NCI-H2171 (cell line): ENCODE data around the gene CNN3.

Source experiments
- DNase-seq: peaks from one replicate; lab custom pipeline; 2025; lab: John Stamatoyannopoulos, UW

The CNN3 gene

DNA sequence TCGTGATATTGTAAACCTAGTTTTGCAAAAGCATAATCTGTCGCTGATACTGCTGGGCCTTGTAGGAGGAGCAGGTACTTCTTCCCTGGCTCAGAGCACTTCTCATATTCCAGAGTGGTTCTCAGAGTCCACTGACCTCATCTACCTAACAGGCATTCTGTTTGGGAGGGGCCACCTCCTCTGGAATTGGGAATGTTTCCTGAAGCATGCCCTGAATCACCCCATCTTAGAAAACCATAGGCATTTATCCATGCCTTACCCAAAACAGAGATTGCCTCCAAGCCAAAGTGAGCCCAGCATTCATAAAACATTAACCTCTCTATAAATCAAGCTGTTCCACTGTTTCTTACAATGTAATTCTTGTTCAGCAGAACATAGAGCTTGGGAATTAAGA is 71.6 kb downstream of the CNN3 start:
- DNase-seq = no peak

DNA sequence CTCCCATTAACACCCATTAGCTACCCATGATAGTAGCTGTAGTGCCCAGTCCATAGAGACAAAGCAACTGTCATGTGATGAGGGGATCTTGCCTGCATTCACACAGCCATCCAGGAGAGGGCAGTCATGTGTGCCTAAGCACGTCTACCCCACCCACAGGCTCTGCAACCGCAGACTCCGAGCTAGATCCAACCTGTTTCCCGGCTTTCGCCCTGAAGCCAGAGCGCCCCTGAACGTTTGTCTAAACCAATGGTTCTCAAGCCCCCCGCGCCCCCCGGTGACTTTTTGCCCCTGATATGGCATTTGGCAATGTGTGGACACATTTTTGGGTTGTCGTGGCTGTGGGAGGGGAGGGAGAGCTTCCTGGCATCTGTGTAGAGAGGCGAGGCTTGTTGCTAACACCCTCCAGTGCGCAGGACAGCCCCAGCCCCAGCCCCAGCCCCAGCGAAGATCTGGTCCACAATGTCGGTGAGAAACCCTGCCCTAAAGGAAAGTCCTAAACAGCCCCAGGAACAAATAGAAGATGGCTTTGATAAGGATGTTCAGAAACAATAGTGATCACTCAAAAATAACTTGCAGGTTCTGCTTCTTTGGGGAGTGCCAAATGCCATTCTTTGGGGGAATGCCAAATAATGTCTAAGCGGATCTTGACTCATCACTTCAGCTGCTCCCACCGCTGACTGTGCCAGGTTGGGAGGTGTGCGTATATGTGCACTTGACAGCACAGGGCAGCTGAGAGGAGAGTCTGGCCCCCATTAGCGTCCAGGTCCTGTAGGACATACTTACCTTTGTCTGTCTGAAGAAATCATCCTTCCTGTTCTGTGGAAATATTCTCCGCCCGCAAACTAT is 72.2 kb downstream of the CNN3 start:
- peak; percentile 26 for DNase-seq

DNA sequence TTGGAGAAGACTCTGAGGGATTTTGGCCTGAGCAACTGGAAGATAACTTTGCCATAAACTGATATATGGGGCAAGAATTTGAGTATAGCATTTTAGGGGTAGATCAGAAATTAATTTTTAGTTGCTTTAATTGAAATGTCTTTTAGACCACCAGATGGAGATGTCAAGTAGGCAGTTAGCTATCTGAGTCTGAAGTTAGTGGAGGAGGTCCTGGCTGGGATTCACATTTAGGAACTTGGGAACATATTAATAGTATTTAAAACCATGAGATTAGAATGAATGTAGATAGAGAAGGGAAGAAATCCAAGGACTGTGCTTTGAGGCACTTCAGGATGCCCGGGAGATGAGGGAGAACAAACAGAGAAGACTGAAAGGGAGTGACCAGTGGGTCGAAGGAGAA is 74.1 kb downstream of the CNN3 start:
- no peak for DNase-seq

- no peak for DNase-seq
Observed at GRCh38 chr1:94851571-94851970, 75.3 kb downstream of the CNN3 start.
